ENCODE results near the gene SNX2.

- TF ChIP-seq CTCF (conservative IDR thresholded peaks at IDR 0.05; ENCODE audit: low read length): no peak
- no peak for TF ChIP-seq EZH2phosphoT487 (IDR thresholded peaks at IDR 0.05; ENCODE audit: borderline replicate concordance)
Observed at GRCh38 chr5:122874179-122874875, 99.4 kb downstream of the SNX2 start.

Data from Loucy (cell line).